AG08396 (cell line): Measurements from ENCODE around the gene TAAR6.
"Not testable (repeated sequence)": the region's sequence is repeated elsewhere in the genome, so short reads cannot be mapped to it uniquely, and the experiment has no call there.

Source experiments
- DNase-seq: peaks from one replicate; pipeline ENCODE4 v3.0.0; 2012; ENCODE audit warnings: low spot score, mixed read lengths

Gene TAAR6, protein sequence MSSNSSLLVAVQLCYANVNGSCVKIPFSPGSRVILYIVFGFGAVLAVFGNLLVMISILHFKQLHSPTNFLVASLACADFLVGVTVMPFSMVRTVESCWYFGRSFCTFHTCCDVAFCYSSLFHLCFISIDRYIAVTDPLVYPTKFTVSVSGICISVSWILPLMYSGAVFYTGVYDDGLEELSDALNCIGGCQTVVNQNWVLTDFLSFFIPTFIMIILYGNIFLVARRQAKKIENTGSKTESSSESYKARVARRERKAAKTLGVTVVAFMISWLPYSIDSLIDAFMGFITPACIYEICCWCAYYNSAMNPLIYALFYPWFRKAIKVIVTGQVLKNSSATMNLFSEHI

DNA sequence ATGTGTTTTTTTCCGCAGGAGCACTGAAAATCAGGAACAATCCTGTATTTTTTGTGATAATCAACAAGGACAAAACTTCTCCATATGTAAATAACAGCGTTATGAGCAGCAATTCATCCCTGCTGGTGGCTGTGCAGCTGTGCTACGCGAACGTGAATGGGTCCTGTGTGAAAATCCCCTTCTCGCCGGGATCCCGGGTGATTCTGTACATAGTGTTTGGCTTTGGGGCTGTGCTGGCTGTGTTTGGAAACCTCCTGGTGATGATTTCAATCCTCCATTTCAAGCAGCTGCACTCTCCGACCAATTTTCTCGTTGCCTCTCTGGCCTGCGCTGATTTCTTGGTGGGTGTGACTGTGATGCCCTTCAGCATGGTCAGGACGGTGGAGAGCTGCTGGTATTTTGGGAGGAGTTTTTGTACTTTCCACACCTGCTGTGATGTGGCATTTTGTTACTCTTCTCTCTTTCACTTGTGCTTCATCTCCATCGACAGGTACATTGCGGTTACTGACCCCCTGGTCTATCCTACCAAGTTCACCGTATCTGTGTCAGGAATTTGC lies at the start of gene TAAR6:
Gene TAAR6 (plus strand): TSS at position 102 of the 557 bp plus-strand sequence. CDS start 0 bp downstream, at position 102.
- DNase-seq = no peak

DNA sequence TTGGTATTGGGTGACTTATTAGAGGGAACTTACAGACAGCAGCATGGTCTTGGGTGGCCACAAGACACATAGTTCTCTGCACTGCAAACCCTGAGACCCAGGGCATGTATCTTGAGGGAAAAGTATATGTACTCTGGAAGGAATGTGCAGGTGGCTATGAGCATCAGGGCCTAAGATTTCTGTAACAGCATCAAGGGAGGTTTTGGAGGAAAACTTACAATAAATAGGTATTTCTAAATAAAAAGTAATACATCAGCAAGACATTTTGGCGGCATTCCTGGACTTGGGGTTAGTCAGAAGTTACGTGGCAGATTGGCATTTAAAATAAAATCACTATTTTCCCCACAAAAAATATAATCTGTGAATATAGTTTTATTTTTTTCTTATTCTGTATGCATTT lies 49.2 kb upstream of the TAAR6 start:
- DNase-seq = no peak

GRCh38 chr6:132524646-132525045 lies 45.5 kb upstream of the TAAR6 start:
- DNase-seq = no peak

- DNase-seq = no peak
Measured at GRCh38 chr6:132525866-132526265, 44.3 kb upstream of the TAAR6 start.

DNA sequence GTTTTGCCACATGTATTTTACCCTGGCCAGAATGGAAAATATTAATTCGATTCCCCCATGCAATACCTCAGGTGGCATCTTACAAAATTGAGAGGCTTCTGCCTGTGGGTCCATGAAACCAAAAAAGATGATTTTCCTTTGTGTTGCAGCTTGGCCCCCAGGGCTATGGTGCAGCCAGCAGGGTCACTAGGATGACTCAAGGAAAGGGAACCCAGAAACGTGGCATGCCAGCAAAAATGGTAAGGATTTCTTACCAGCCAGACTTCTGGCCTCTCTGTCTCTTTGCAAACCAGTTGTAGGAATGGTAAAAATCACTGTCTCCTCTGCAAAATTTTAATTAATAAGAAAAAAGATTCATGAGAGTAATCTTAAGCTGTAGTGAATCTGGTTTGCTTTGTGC lies 43.7 kb upstream of the TAAR6 start:
- DNase-seq = no peak

- DNase-seq = no peak
Measured at GRCh38 chr6:132527791-132528190, 42.3 kb upstream of the TAAR6 start.

DNA sequence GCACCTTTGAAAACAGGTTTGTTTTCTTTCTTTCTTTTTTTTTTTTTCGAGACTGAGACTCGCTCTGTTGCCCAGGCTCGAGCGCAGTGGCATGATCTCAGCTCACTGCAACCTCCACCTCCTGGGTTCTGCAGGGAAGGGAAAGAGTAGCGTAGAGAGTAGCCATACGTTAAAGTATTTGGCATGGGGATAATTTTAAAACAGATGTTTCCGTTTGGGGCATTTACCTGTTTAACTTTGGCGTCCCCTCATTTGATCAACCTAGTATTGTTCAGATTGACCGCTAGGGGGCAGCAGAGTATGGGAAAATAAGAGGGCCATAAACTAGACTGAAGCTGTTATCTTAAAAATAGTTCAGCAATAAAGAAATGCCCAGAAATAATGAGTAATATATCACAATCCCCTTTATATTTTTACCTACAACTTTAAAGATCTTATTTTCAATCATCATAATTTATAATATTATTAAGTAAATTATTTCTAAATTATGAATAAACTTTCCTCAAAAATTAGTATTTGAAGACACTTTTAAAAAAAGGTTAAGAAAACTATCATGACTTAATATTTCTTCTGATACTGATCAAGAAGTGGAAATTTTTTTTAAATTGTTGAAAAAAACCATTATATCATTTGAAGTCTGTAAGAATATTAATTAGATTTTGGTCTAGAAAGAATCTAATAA lies 39.7 kb upstream of the TAAR6 start:
- DNase-seq = peak; percentile 15

DNA sequence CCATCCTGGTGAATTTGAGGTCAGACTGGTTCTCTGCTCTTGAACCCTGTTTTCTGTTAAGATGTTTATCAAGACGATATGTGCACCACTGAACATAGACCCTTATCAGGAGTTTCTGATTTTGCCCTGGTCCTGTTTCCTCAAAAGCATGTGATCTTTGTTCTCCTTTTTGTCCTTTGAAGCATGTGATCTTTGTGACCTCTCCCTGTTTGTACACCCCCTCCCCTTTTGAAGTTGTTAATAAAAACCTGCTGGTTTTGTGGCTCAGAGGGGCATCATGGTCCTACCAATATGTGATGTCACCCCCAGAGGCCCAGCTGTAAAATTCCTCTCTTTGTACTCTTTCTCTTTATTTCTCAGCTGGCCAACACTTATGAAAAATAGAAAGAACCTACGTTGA lies 35.6 kb upstream of the TAAR6 start:
- DNase-seq = not testable (repeated sequence)

GRCh38 chr6:132537145-132537544 lies 33.0 kb upstream of the TAAR6 start:
- DNase-seq = no peak

GRCh38 chr6:132537977-132538376 lies 32.1 kb upstream of the TAAR6 start, which contains the start of gene TAAR9:
Gene TAAR9, plus strand, starts transcription at chr6:132538277. Its CDS starts 13 bp downstream, at chr6:132538290.
- DNase-seq = no peak

GRCh38 chr6:132544826-132545225 lies 25.3 kb upstream of the TAAR6 start:
- DNase-seq = no peak

DNA sequence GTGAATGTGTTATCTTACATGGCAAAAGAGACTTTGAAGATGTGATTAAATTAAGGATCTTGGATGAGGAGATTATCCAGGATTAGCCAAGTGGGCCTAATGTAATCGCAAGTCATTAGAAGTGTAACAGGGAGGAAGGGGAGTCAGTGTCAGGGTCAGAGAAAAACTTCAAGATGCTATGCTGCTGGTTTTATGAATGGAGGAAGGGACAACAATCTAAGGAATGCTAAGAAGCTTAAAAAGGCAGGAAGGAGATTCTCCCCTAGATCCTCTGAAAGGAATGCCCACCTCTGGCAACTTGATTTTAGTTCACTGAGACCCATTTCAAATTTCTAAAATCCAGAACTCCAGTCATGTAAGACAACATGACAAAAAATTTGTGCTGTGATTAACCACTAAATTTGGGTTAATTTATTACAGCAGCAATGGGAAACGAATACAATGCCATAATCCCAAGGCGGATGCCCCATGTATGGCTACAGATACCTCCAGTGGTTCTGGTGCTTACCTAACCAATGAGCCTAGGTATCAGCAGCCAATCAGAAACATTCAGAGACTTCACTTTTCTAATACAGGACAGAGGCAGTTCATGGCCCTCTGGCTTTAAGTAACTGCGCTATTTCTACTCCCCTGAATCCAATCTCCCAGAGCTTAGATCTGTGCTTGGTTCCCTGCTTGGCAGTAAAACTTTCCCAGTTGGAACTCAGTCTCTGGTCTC lies 21.2 kb upstream of the TAAR6 start:
- DNase-seq = no peak

DNA sequence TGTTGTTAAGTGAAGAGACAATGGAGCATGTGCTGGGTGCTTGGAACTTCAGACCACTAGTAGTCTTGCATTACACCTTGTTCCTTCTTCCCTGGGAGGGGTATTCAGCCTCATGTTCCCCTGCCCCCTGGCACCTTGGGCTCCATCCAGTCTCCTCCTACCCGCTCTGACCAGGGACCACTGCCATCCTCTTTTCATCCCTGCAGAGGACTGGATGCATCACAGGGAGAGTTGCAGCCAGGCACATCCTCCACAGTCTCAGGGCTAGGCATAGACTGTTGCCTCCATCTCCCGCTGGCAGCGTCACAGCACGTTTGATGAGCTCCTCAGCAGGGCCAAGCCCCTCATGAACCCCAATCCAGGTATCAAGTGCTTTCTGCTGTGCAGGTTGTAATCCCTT lies 18.9 kb upstream of the TAAR6 start:
- no peak for DNase-seq

DNA sequence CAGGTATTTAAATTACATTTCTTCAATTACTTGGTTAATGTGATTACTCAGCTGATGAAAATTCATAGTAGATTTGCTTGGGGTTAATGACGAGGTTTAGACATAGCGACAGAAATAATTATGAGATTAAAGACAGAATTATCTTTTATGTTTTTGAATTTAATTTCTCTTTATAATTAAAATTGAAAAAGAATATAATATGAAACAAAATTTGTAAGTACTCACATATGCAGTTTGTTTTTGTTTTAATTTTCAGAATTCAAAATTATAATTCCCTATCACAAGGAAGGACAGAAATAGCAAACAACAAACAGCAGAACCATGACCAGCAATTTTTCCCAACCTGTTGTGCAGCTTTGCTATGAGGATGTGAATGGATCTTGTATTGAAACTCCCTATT lies 17.8 kb upstream of the TAAR6 start, which contains the start of gene TAAR8:
Gene TAAR8 (plus strand): TSS at position 301 of the 400 bp plus-strand sequence. CDS start 21 bp downstream, at position 322.
- no peak for DNase-seq

DNA sequence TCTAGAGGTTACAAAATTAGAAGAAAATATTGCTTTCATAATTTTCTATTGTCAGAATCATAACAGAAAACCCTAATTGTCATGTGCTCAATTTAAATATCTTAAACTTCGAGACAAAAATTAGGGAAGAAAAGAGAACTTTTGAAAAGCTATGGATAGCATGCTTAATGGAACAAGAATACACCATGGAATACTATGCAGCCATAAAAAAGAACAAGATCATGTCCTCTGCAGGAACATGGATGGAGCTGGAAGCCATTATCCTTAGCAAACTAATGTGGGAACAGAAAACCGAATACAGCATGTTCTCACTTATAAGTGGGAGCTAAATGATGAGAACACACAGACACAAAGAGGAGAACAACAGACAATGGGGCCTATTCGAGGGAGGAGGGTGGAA lies 10.0 kb upstream of the TAAR6 start:
- DNase-seq = not testable (repeated sequence)

DNA sequence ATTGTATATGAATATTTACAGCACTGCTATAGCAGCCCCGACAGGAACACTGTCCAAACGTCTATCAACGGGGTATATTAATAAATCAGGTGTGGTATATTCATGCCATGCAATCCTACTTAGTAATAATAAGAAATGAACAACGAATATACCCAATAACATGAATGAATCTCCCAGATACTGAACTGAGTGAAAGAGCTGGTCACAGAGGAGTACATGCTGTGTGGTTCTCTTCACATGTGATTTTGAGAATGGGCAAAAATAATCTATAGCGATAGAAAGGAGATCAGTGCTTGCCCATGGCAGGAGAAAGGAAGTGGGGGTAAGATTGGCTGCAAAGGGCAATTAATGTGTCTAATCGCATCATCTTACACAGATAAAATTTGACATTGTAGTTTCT lies 3.7 kb upstream of the TAAR6 start:
- no peak for DNase-seq

DNA sequence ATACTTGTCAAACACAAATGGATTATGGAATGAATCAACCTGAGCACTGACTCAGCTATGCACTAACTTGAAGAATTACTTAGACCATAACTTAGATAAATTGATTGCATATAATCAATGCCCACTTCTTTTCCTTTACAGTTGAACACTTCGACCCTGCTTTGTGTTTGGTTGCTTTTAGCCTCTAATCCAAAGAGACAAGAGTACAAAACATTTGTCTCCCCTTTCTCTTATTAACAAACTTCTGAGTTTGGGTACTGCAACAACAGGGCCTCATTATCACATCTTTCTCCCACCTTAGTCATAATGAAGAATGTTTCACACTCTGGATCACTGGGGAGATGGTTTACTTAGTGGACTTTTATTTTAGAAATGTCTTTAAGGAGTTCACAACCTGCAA lies 2.6 kb upstream of the TAAR6 start:
- no peak for DNase-seq

DNA sequence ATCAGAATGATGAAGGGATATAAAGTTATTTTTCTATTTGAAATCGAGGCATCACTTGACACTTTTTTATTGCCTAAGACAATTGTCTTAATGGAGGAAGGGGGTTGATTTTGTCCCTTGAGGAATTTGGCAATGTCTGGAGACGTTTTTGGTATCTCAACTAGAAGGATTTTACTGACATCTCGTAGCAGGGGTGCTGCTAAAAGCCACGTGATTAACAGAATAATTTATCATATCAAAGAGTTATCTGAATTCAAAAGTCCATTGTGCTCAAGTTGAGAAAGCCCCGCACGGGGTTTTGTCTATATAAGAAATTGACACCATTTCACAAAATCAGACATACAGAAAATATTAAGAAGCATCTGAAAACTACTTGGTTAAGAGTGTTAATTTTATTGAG lies 1.5 kb upstream of the TAAR6 start:
- DNase-seq = no peak

GRCh38 chr6:132569170-132569569 lies 952 bp upstream of the TAAR6 start:
- DNase-seq = no peak

DNA sequence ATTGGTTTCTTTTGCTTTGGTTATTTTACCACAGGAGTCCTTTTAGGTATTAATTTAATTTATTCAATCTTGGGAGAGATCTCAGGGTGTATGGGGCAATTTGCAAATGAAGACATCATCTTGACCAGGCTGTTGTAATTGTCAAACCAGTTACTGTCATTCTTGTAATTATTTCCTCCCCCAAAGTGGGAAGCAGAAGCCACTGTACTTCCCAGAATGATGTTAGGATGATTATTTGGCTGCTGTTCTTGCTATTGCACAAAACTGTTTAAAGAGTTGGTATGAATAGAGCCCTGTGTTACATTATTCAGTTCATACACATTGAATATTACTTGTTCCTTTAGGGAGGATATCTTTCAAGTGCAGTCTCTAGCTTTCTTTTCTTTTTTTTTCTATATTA lies 1.7 kb downstream of the TAAR6 start:
- no peak for DNase-seq

- DNase-seq = no peak
Measured at GRCh38 chr6:132584698-132585097, 14.6 kb downstream of the TAAR6 start.

GRCh38 chr6:132587424-132587823 lies 17.3 kb downstream of the TAAR6 start:
- no peak for DNase-seq
